ENCODE measurements around the gene GLUD2.

GLUD2 gene

GRCh38 chrX:121085612-121086010 lies 38.2 kb downstream of the GLUD2 start:
- intact Hi-C loops (cut with DNase I), result no loop called here
- no peak for DNase-seq

DNA sequence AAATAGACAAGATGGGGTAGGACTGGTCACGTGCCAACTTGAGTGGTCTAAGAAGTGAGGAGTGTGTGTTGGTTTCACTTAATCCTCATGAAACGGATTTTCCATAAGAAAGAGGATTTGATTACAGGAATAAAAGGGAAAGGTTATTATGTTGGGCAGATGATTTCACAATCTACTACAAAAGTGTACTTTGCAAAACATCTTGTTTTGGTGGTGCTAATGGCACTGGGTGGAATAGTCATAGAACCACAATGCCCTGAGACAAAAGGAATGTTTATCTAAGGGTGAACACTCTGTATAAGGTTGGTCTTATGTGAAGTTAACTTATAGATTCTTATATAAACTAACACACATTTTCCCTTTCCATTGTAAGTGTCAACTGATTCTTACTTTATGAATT lies 45.6 kb downstream of the GLUD2 start:
- intact Hi-C loops (cut with DNase I), result no loop called here

More for the DNA sequence above, 45.6 kb downstream of the GLUD2 start:
- no peak for DNase-seq
